Measurements from ENCODE around the gene STX5.

- TF ChIP-seq STAT3 (IDR thresholded peaks at IDR 0.05; ENCODE audit: low read depth, low read length), result no peak
- TF ChIP-seq RBBP5 (conservative IDR thresholded peaks at IDR 0.05), result no peak
- no peak for TF ChIP-seq CTCF (IDR thresholded peaks at IDR 0.05 in 2 of 3, conservative IDR thresholded peaks at IDR 0.05 in 1 of 3; ENCODE audit: control insufficient read depth in 2 of 3, extremely low read depth in 1 of 3, insufficient read depth in 1 of 3, low read depth in 3 of 3, low read length in 3 of 3)
- TF ChIP-seq HSF1 (IDR thresholded peaks at IDR 0.05; ENCODE audit: low read depth, low read length), result no peak
- no peak for TF ChIP-seq BCL11A (IDR thresholded peaks at IDR 0.05; ENCODE audit: low read depth, low read length)
- no peak for TF ChIP-seq CUX1 (IDR thresholded peaks at IDR 0.05; ENCODE audit: insufficient replicate concordance, low read depth, low read length)
- no peak for TF ChIP-seq PBX3 (IDR thresholded peaks at IDR 0.05; ENCODE audit: insufficient replicate concordance, low read depth, low read length)
- TF ChIP-seq EP300 (IDR thresholded peaks at IDR 0.05; ENCODE audit: borderline replicate concordance in 1 of 2, control insufficient read depth in 1 of 2, low read depth in 2 of 2, low read length in 2 of 2), result no peak
- no peak for TF ChIP-seq CBX5 (IDR thresholded peaks at IDR 0.05; ENCODE audit: low read depth)
- TF ChIP-seq BMI1 (IDR thresholded peaks at IDR 0.05; ENCODE audit: borderline replicate concordance), result no peak
- no peak for TF ChIP-seq POLR2A (IDR thresholded peaks at IDR 0.05; ENCODE audit: low read depth, low read length)
- no peak for TF ChIP-seq ZBED1 (IDR thresholded peaks at IDR 0.05; ENCODE audit: borderline replicate concordance)
- no peak for TF ChIP-seq BRCA1 (IDR thresholded peaks at IDR 0.05; ENCODE audit: low read depth, low read length)
- TF ChIP-seq SREBF2 (IDR thresholded peaks at IDR 0.05; ENCODE audit: low read length), result no peak
Observed at GRCh38 chr11:62858201-62858600, 26.4 kb upstream of the STX5 start.
